Measurements from ENCODE around the gene AP1M1. TPM values are rescaled to one million over a fixed set of nuclear protein-coding genes. Genes with fewer than 3 reads are reported as not detected.

Gene AP1M1
- total and polyA plus RNA-seq, 11 donors = 26.2 to 93.4 (median 47.8) TPM

GRCh38 chr19:16289594-16289993, 91.9 kb downstream of the AP1M1 start:
- peak overlapping the region in 8 of 12 donors; percentile 54 to 93 (median 78) for H3K27ac ChIP-seq
- TF ChIP-seq CTCF (IDR thresholded peaks at IDR 0.05) = no peak
- TF ChIP-seq POLR2A (IDR thresholded peaks at IDR 0.05) = no peak
- H3K4me3 ChIP-seq = no peak overlapping the region
- no peaks in the 10 kb centered on the region for H3K36me3 ChIP-seq
- no peak for DNase-seq
- H3K9me3 ChIP-seq = peaks cover 0 to 4% (median 0%) of the 10 kb centered on the region in 12 donors
- intact Hi-C loops (cut with DNase I) = loop anchor here in 4 of 10 donors (5.0 kb wide), 2 partner anchors 33 to 42 kb away; partner anchors contain the start of gene KLF2 (in 4 of the 4)
- H3K27me3 ChIP-seq = no peaks in the 10 kb centered on the region
- H3K4me1 ChIP-seq = peaks cover 1 to 79% (median 41%) of the 10 kb centered on the region in 12 donors
- ATAC-seq = no peak
- WGBS, 4 donors = 65 to 80% (median 78%) methylated on average over 7 of the region's 7 CpGs

- H3K4me1 ChIP-seq = peaks cover 0 to 69% (median 36%) of the 10 kb centered on the region in 12 donors
These were observed 93.0 kb downstream of the AP1M1 start for GRCh38 chr19:16290692-16291091.

GRCh38 chr19:16293118-16294091, 95.7 kb downstream of the AP1M1 start:
- ATAC-seq = peak; percentile 79 to 91 (median 86)
- intact Hi-C loops (cut with DNase I) = loop anchor here in 2 of 10 donors (2.0 to 5.0 kb wide), 2 partner anchors 23 to 36 kb away; no protein-coding TSS in a partner anchor
- H3K4me1 ChIP-seq = peaks cover 0 to 45% (median 23%) of the 10 kb centered on the region in 12 donors
- H3K27ac ChIP-seq = peak overlapping the region; percentile 79 to 97 (median 87)
- 11 to 21% (median 13%) methylated on average over 27 of the region's 27 CpGs for WGBS, 4 donors
- H3K9me3 ChIP-seq = peaks cover 0 to 4% (median 0%) of the 10 kb centered on the region in 12 donors
- peak in 4 of 5 donors; percentile 78 to 85 (median 84) for DNase-seq
- H3K4me3 ChIP-seq = peak overlapping the region in 10 of 12 donors; percentile 4 to 47 (median 27)
- TF ChIP-seq CTCF (IDR thresholded peaks at IDR 0.05) (no peak), POLR2A (IDR thresholded peaks at IDR 0.05) (no peak)
- no peaks in the 10 kb centered on the region for H3K36me3 ChIP-seq
- H3K27me3 ChIP-seq = no peaks in the 10 kb centered on the region

More at GRCh38 chr19:16290692-16291091, 93.0 kb downstream of the AP1M1 start:
- peaks cover 0 to 4% (median 0%) of the 10 kb centered on the region in 12 donors for H3K9me3 ChIP-seq
- intact Hi-C loops (cut with DNase I) = loop anchor here in 1 of 10 donors (5.0 kb wide), 1 partner anchor 33 kb away; no protein-coding TSS in a partner anchor
- peak in 3 of 4 donors; percentile 4 to 61 (median 49) for ATAC-seq
- H3K27me3 ChIP-seq = no peaks in the 10 kb centered on the region
- H3K4me3 ChIP-seq = no peak overlapping the region
- no peaks in the 10 kb centered on the region for H3K36me3 ChIP-seq
- 64 to 70% (median 68%) methylated on average over 7 to 10 of the region's 10 CpGs for WGBS, 4 donors
- TF ChIP-seq CTCF (IDR thresholded peaks at IDR 0.05) (no peak), POLR2A (IDR thresholded peaks at IDR 0.05) (peak in 1 of 2 donors; percentile 41)
- peak overlapping the region in 11 of 12 donors; percentile 52 to 93 (median 78) for H3K27ac ChIP-seq
- peak in 3 of 5 donors; percentile 46 to 63 (median 54) for DNase-seq

DNA sequence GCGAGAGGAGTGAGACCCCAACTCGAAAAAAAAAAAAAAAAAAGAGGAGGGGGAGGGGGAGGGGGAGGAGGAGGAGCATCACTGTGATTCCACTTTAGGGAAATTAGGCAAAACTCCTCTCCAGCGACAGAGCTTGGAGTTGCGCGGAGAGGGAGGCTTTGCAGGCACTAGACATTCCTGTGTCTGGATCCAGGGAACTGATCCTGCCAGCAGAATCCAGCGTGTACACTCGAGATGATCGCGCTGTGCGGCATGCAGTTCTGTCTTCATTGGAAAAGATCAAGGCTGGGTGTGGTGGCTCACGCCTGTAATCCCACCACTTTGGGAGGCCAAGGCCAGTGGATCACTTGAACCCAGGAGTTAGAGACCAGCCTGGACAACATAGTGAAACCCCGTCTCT, 97.3 kb downstream of the AP1M1 start:
- DNase-seq = no peak
- Histone ChIP-seq H3K36me3 (no peaks in the 10 kb centered on the region), H3K27me3 (no peaks in the 10 kb centered on the region), H3K9me3 (peaks cover 0 to 3% (median 0%) of the 10 kb centered on the region in 12 donors), H3K27ac (no peak overlapping the region), H3K4me3 (no peak overlapping the region), H3K4me1 (peaks cover 0 to 39% (median 23%) of the 10 kb centered on the region in 12 donors)
- intact Hi-C loops (cut with DNase I) = loop anchor here in 1 of 10 donors (1.0 kb wide), 1 partner anchor 18 kb away; no protein-coding TSS in a partner anchor
- TF ChIP-seq POLR2A (IDR thresholded peaks at IDR 0.05) = no peak
- TF ChIP-seq CTCF (IDR thresholded peaks at IDR 0.05) = no peak
- ATAC-seq = no peak
- WGBS, 4 donors = 72 to 83% (median 77%) methylated on average over 12 of the region's 12 CpGs

All from heart left ventricle (tissue), 16 donors.